IPS-NIHi7 (cell line): ENCODE results near the gene LRCH4.
"Not testable (repeated sequence)": the region's sequence is repeated elsewhere in the genome, so short reads cannot be mapped to it uniquely, and the experiment has no call there.

Experiments
- DNase-seq: peaks from one replicate; pipeline ENCODE4 v3.0.0; 2012; ENCODE audit warnings: mixed read lengths; ENCODE audit errors: extremely low spot score

Gene LRCH4

DNA sequence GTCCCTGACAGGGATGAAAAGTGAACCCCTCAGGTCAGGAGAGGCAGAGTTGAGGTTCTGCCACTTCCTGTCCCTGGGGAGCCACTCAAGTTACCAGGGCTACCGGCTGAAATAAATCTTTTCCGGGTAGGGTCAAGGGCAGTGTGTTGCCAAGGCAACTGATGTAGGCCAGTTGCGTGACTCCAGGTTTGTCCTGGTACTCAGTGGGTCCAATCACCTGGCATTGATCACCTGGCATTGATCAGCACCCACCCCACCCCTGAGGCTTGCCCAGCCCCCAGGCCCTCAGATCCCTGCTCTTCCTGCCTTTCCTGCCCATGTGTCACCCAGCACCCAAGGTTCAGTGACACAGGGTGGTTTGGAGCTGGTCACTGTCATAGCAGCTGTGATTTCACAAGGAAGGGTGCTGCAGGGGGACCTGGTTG, 18.2 kb downstream of the LRCH4 start:
- DNase-seq = no peak

DNA sequence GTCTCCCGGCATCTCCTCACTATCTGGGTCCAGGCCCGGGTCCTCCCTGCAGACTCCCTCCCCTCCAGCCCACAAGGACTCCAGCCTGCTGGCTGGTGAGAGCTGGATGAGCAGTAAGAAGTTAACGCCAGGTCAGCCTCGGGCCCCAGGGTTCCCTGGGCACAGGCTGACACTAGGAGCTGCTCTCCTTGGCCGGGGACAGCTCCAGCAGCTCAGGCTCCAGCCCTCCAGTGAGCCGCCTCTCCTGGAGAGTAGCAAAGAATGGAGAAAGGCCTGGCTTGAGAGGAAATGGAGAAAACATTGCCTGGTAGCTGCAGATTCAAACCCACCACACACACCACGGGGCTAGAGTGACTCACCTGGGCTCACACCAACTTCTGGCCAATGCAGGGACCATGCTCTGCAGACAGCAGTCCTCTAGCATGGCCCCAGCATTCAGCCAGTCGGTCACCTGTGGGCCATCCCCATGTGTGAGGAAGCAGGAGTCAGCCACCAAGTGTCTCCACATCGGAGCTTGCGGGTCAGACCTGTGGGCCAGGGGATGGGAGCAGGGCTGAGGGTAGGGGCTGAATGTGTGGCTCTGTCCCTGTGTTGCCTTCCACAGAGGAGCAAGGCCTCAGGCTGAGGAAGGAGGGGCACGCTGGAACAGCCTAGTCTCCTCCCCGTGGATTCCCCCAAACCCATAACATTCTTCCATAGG, 18.7 kb downstream of the LRCH4 start:
- no peak for DNase-seq

DNA sequence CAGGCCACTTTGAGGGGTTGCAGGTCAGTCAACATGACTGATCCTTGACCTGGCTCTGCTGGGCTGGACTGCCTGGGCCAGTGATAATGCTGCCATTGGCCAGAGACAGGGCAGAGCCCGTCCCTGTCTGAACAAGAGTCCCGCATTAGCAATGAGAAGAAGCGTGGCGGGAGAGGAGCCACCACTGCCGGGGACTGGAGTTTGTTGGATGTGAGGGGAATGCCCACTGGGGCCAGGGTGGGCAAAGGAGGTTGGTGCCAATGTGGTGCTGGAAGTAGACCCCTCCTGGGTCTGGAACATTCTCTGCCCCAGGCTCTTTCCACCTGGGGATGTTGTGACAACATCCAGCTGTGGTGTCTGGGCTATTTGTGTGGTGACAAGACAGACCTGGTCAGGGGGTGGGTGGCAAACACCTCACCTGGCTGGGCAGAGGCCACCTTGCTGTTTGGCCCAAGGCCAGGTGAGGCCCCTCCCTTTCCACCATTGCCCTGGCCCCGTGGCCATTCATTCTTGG, 19.9 kb downstream of the LRCH4 start:
- no peak for DNase-seq

DNA sequence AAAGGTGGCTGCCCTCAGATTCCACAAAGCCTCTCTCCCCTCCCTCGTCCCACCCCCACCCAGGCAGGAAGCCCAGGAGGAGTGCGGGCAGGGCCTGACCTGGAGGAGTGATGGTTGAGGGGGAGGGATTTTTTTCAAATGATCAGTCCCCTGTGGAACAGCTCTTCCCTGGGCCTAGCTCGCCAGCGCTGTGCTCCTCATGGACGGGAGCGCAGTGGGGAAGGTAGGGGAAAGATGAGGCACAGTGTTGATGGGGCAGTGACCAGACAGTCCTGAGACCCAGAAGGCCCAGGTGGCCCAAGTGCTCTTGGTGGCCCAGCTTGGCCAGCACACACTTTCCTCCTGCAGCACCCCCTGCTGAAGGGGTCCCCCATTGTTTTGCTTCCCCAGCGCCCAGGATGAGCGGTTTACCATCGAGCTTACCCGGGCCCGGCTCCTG, 20.8 kb downstream of the LRCH4 start:
- no peak for DNase-seq

DNA sequence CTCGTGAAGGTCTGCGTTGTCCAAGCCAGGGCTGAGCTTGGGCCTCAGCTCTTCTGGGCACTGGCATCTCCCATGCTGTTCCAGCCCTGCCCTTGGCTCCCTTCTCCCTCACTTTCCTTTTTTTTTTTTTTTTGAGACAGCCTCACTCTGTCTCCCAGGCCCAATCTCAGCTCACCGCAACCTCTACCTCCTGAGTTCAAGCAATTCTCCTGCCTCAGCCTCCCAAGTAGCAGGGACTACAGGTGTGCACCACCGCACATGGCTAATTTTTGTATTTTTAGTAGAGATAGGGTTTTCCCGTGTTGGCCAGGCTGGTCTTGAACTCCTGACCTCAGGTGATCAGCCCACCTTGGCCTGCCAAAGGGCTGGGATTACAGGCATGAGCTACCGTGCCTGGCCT, 21.5 kb downstream of the LRCH4 start:
- not testable (repeated sequence) for DNase-seq

DNA sequence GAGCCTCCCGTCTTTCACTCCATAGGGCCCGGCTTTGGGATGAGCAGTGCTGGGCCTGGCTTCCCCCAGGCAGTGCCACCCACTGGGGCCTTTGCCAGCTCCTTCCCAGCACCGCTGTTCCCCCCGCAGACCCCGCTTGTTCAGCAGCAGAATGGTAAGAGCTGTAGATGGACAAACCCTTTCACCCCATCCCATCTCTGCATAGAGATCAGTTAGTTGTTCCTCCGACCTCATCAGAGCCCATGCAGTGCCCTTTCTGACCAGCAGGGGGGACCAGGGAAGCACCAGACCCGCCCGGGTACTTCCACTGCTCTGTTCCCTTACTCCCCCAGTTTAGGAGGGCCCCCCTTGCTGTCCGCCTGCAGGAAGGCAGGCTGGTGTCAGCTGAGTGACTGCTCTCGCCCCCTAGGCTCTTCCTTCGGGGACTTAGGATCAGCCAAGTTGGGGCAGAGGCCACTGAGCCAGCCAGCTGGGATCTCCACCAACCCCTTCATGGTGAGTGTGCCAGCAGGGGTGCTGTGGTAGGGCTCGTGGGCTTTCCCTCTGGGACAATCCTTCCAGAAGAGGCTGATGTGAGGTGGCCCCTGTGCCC, 22.0 kb downstream of the LRCH4 start:
- peak; percentile 86 for DNase-seq

DNA sequence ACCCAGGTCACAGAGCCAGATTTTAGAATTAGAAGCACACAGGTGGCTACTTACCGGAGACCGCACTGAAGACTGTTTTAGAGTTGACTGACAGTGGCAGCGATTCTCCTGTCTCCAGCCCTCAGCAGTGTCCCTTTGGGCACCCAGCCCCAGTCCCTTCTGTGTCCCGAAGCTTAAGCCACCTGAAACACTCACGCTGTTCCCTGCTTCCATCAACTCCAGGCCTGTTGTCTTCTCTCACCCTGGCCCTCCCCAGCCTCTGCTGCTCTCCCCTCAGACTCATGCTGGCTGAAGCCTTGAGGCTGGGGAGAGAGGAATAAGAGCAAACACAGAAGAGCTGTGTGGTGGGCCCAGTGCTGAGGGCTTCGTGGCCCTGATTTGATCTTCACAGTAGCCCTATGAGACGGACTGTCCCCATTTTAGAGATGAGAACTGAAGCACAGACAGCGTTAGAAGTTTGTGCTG, 22.8 kb downstream of the LRCH4 start:
- no peak for DNase-seq

DNA sequence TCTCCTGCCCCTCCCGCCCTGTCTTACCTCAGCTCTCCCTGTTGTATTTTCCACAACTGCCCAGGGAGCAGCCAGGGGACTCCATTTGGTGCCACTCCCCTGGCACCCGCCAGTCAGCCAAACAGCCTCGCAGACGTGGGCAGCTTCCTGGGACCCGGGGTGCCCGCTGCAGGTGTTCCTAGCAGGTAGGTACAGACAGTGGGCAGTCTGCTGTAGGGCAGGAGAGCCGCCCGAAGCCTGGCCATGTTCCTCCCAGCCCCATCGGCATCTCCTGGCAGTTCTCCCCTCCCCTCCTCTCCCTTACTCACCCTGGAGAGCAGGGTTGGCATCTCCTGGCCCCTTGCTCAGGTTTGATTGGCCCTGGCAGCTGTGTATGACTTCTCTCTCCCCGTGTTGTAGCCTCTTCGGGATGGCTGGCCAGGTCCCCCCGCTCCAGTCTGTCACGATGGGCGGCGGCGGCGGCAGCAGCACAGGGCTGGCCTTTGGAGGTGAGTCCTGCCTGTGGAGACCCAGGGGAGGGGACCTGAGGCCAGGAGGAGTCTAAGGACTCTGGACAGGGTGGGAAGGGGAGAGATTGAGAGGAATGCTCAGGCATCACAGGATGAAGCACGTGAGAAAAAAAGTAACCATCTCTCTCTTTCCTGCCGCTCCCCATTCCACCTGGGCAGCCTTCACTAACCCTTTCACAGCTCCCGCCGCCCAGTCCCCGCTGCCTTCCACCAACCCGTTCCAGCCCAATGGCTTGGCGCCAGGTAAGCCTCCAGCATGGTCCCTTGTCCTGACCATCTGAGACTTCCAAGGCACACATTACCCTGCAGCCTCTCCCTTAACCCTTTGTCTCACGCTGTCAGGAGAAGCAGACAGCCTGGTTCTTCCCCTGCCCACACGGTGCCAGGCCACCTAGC, 23.5 kb downstream of the LRCH4 start:
- DNase-seq = no peak

DNA sequence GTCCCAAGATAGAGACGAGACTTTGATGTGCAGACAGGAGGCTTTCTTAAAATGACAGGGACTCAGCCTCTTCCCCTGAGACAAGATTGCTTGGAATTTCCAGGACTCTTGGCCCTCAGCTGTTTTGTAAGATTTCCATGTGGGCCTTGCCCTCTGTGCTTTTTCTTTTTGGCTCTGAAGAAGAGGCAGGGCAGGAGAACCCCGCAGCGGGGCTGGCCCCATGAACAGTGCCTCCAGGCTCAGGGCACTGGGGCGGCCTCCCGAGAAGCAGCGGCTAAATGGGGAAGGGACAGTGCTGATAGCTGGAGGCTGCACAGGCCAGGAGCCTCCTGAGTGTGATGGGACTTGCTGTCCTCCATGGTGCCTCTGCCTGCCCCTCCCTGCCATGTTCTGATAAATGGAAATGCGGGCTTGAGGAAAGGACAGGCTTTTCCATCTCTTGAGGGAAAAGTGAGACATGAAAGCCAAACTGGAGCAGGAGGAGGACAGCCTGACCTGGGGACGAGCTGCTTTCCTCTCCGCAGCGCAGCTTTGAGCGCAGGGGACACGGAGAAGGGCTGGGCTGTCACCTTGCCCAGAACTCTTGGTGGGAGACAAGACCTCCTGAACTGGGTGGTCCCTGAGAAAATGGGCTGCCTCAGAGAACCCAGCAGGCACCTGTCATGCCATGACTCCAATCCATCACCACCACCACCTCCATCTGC, 24.3 kb downstream of the LRCH4 start:
- no peak for DNase-seq

DNA sequence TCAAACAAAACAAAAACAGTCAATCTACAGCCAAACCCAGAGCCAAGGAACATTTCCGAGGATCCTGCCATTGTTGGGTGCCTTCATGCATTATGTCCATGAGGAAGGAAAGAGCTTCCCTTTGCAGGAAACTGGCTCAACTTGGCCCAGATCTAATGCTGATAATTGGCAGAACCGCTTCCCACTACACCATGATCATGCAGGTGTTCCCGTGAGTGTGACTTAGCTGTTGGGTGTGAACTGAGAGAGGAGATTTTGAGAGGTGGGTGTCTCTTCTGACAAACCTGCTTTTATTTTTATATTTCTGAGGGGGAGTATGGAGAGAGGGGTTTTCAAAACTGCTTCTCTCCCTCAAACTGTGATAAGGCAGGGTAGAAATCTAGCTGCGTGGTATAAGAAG, 26.8 kb downstream of the LRCH4 start:
- no peak for DNase-seq

DNA sequence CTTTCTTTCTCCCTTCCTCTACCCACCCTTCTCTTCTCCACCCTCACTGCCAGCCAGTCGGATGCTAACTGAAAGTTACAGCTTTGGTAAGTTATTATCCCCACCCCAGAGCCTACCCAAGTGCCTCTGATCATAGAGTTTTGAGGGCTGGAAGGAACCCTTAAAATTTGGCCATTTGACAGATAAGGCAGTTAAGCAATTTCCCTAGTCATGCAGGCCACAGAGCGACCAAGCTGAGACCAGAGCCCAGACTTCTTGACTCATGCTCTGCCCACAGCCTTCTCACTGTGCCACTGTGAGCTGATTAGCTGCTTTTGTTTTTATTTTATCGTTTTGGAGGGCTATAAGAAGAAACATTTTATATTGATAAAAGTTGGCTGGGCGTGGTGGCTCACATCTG, 29.4 kb downstream of the LRCH4 start:
- DNase-seq = no peak

DNA sequence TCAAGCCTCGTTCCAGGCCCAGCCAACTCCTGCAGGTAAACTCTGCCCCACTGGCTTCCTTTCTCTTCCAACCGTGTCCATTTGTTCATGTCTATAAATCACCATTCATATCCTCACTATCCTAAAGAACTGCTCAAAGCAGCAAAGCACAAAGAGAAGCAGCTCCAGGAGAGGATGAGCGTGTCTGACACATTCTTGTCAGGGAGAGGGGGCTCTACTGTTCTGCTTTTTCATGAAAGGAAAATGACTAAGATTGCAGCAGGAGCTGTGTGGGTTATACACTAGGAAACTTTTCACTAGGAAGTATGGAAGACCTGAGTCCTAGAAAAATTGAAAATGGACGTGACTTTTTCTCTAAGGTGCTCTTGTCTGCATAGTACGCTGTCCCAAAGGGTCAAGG, 30.2 kb downstream of the LRCH4 start:
- DNase-seq = no peak

DNA sequence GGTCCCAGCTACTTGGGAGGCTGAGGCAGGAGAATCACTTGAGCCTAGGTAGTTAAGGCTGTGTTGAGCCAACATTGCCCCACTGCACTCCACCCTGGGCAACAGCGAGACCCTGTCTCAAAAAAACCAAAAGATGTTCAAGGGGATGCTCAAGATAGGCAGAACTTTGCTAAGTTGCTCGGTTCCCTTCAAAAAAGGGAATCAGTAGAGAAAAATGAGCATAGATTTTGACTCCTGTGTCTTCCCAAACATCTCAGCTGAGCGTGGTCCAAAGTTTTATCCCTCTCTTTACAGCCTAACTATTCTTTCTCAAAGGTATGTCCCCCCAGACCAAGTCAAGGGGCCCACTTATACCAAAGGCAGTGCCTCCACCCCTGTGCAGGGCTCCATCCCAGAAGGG, 32.9 kb downstream of the LRCH4 start:
- DNase-seq = no peak

DNA sequence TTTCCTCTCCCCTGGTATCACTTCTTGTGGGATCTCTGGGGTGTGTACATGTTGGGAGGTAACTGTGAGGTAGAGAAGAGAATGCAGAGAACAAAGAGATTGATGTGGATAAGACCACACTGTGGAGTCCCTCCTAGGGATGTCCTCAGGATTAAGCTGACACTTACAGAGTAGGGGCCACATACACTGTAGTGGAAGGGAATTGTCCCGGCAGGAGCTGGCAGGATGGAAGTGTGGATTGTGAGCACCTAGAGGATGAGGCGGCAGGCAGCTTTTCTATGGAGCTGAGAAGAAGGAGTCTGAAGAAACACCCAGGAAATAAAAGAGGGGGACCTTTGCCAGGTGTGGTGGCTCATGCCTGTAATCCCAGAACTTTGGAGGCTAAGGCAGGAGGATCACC, 33.4 kb downstream of the LRCH4 start:
- no peak for DNase-seq

DNA sequence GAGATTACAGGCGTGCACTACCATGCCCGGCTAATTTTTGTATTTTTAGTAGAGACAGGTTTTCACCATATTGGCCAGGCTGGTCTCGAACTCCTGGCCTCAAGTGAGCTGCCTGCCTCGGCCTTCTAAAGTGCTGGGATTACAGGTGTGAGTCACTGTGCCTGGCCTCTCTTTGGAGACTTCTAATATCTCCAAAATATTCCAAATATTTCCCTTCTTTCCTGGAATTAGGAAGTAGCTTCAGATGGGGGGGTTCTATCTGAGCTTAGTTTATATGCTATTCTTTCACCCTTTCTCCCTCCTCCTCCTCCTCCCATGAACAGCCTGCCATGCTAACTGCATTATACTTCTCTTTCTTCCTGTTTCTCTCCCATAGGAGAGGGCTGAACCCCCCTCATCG, 37.5 kb downstream of the LRCH4 start:
- DNase-seq = not testable (repeated sequence)

DNA sequence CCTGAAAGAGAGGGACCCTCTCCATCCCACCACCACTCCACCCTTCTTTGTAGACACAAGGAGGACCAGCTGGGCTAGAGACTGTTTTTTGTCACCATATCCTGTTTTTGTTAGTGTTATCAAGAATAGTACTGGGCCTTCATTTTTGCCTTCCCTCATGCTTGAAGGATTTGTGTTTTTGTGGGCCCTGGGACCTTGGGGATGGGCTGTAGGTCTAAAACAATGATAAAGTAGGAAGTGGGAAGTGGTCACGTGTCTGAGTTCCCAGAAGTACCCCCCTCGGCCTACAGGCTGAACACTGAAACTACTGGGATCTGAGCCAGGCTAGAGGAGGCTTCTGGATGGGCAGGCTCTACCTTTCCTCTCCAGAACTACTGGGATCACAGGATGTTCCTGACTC, 38.1 kb downstream of the LRCH4 start:
- no peak for DNase-seq

DNA sequence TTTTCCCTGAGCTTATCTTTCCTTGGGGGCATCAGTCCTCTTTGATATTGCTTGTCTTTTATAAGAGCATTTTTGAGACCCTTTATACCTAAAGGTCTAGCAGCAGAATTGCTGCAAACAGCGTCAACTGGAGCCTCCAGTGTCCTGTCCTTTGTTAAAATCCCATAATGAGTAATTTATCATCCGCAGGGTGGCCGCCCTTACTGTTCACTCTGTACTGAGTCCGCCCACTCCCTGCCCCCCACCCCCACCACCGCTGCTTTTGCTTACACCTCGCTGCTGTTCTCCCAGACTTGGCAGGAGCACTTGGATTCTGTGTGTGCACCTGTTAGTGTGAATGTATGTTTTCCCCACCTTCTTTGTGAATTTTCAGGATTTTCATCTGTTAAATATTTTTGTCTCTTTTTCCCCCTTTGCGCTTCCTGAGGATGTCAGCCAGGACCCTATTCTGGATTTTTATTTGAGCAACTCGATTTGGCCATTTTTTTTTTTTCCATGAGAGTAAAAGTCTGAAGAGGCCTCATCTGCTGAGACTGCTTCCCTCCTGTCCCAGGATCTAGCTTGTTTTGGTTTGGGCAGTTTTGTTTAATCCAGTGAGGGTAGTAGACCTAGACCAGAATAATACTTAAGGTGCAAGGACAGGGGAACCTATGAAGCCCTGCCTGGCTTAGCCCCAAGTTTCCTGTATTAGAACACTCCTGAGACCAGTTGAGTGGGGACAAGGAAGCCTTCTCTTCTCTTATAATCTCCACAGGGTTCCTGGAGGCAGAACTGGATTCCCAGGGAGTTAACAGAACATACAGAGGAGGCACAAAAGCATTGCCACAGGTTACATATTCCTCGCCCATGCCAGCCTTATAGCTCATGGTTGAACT, 38.8 kb downstream of the LRCH4 start:
- DNase-seq = no peak

DNA sequence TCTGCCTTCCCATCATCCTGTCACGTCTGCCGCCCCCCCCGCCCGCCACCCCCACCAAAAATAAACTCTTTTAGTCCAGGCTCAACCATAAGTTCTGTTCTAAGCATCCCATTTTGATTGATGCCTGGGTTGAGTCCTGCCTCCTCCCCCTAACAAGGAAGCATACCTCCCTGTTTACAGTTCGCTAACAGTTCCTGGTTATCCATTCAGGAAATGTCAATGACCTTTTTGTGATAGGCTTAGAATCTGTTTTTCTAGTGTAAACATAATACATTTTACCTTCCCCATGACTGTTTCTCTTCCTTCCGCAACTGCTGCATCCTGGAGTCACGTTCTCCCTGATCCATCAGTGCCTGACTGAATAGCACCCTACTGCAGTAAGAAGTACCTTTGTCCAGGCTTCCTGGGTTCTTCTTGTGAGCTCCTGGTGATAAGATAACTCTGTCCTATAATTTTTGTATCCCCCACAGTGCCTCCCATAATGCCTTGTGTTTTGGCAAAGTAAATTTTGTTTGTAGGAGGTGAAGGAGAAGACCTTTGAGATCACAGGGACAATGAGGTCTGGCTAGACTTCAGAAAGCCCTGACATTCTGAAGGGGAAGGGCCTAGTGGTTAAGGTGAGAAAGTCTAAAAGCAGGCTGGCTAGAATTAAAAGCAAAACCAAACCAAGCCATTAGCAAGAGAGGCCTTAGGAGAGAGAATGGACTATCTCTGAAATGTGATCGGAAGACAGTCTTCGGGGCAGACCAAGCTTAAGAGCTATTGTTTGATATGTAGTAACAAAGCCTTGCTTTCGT, 39.6 kb downstream of the LRCH4 start:
- no peak for DNase-seq

DNA sequence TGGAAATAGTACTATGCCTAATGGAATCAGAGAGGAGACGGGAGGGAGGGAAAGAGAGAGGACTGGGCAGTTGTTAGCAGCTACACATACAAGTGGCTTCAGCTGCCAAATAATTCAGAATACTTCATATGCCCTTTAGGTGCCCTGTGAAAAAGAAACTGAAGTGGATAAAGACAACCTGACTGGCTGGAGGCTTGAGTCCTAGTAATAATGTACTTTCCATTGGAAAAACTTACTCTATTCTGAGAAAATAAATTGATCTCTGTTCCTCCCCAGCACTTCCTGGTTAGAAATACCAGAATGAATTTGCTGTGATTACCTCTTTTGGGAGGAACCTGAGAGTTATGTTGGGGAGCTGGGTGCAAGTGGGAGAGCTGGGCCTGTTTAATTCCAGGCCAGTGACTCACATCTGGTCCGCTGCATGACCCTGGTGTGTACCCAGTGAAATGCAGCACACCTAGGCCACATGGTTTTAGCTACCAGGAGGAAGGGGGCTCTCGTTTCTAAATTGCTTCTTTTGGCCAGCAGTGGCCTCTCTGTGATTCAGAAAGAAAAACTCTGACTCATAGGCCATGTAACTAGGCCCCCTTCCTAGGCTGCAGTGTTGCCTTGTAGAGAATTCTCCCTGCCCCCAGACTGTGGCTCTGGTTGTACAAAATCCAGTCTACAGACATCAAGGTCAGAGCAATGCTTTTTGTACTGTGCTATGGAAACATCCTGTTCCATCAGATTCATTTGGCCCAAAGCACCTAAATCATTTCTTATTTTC, 40.4 kb downstream of the LRCH4 start:
- peak; percentile 73 for DNase-seq
